BJ (cell line): Measurements from ENCODE around the gene H19. TPM values are rescaled to one million over a fixed set of nuclear protein-coding genes. Genes with fewer than 3 reads are reported as not detected.

Experiments used
- CTCF ChIA-PET: fragments of 350-600 bp; formaldehyde crosslinking; extraction: SDS; loops from one replicate; lab custom pipeline; 2021; ENCODE audit warnings: antibody characterized with exemption, inconsistent platforms; lab: Yijun Ruan, JAX
- POLR2A ChIA-PET: fragments of 300-600 bp; sonication (Branson Sonifier 250); formaldehyde crosslinking; extraction: SDS; loops from one replicate; lab custom pipeline; 2021; ENCODE audit warnings: antibody characterized with exemption; lab: Charles Lee
- DNase-seq: peaks from one replicate; pipeline ENCODE4 v3.0.0-alpha.2; 2011; ENCODE audit warnings: low read depth
- H3K27me3 ChIP-seq: 2 replicates; pipeline ENCODE4 v1.6.0; 2011; ENCODE audit warnings: low read length; ENCODE audit not compliant: control insufficient read depth, insufficient read depth
- H3K36me3 ChIP-seq: 2 replicates; pipeline ENCODE4 v1.5.1; 2011; ENCODE audit warnings: low read length; ENCODE audit not compliant: control insufficient read depth, insufficient read depth
- H3K4me3 ChIP-seq: 2 replicates; pipeline ENCODE4 v1.5.1; 2011; ENCODE audit warnings: low read depth, mild to moderate bottlenecking, control low read depth, low read length
- CTCF ChIP-seq: IDR thresholded peaks from 2 replicates; pipeline ENCODE4 v1.5.1; 2011; ENCODE audit warnings: low read depth, mild to moderate bottlenecking, control low read depth, inconsistent platforms, low read length, moderate library complexity; ENCODE audit not compliant: insufficient read depth
- polyA plus RNA-seq: library from polyadenylated mRNA; depleted of rRNA; stranded (reverse); fragments of >200 nt; gene quantifications from 2 replicates; pipeline ENCODE4 v1.2.3, GENCODE V29; 2011

The H19 gene
- polyA plus RNA-seq, 1 experiment: 1.9 TPM

DNA sequence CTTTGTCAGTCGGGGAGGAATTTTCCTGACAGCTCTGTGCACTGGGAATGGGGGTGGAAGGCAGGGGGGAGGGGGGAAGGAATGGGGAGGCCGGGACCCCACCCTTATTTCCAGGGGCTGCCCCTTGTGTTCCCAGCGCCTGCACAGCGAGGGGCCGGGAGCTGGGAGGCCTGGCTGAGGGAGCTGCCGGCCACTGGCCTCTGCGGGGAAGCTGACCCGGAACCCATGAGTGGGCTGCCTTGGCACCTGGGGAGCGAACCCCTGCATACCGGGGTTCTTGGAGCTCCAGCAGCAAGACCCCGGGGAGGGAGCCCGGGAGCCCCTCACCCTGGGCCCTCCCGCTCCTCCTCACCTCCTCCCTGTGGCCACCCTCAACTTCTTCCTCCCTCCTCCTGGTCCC, 3.5 kb downstream of the H19 start:
- H3K36me3 ChIP-seq: no peaks in the 10 kb centered on the region
- H3K4me3 ChIP-seq: no peak overlapping the region
- no peak for DNase-seq
- POLR2A ChIA-PET: no interaction called here
- no peaks in the 10 kb centered on the region for H3K27me3 ChIP-seq
- CTCF ChIA-PET: no interaction called here
- TF ChIP-seq CTCF: no peak

- DNase-seq: no peak
- no peak for TF ChIP-seq CTCF
- H3K4me3 ChIP-seq: no peak overlapping the region
- ChIA-PET CTCF (interaction anchor here (1.2 to 1.3 kb wide), 2 partner anchors 298 to 339 kb away, joined by 3 read pairs; no protein-coding TSS in a partner anchor), POLR2A (no interaction called here)
- no peaks in the 10 kb centered on the region for H3K36me3 ChIP-seq
- H3K27me3 ChIP-seq: no peaks in the 10 kb centered on the region
Observed at GRCh38 chr11:1992111-1992510, 5.5 kb downstream of the H19 start.

- Histone ChIP-seq H3K4me3 (no peak overlapping the region), H3K27me3 (no peaks in the 10 kb centered on the region), H3K36me3 (no peaks in the 10 kb centered on the region)
- TF ChIP-seq CTCF: no peak
- ChIA-PET POLR2A (no interaction called here), CTCF (interaction anchor here (0.7 to 1.3 kb wide), 5 partner anchors 22 to 348 kb away, joined by 3 read pairs; no protein-coding TSS in a partner anchor)
- no peak for DNase-seq
Observed at GRCh38 chr11:1990872-1991578, 6.6 kb downstream of the H19 start.

DNA sequence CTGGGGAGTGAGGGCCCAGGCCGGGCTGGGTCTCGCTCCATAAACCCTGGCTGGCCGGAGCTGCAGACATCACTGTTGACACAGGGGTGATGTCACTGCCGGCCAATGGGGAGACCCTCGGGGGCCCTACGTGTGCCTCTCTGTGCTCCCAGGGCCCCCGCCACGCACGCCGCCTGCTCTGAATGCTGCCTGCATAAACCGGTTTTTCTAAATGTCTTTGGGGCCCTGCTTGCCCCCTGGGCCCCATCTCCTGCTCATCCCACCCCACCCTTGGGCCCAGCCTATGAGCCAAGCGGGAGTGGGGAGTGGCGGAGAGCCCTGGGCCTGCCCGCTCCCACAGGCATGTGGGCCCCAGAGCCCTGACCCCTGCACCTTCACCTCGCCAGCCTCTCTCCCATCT, 7.7 kb downstream of the H19 start:
- CTCF ChIA-PET: interaction anchor here (1.3 kb wide), 1 partner anchor 20 kb away, joined by 3 read pairs; no protein-coding TSS in a partner anchor
- POLR2A ChIA-PET: no interaction called here
- Histone ChIP-seq H3K27me3 (no peaks in the 10 kb centered on the region), H3K36me3 (no peaks in the 10 kb centered on the region), H3K4me3 (no peak overlapping the region)
- no peak for TF ChIP-seq CTCF
- DNase-seq: no peak

- Histone ChIP-seq H3K4me3 (no peak overlapping the region), H3K36me3 (no peaks in the 10 kb centered on the region), H3K27me3 (no peaks in the 10 kb centered on the region)
- ChIA-PET CTCF (no interaction called here), POLR2A (no interaction called here)
- TF ChIP-seq CTCF: no peak
- no peak for DNase-seq
Observed at GRCh38 chr11:1988667-1989317, 8.8 kb downstream of the H19 start.
